NCI-H2227 (cell line): ENCODE data around the gene SH3TC1.

Experiments
- DNase-seq: peaks from one replicate; lab custom pipeline; 2025; ENCODE audit not compliant: unreplicated experiment; lab: John Stamatoyannopoulos, UW

The SH3TC1 gene

GRCh38 chr4:8228319-8229250 lies 29.5 kb downstream of the SH3TC1 start:
- no peak for DNase-seq

GRCh38 chr4:8229331-8229975 lies 30.4 kb downstream of the SH3TC1 start:
- no peak for DNase-seq

- DNase-seq, result no peak
These were observed 30.9 kb downstream of the SH3TC1 start for GRCh38 chr4:8230033-8230432.

- no peak for DNase-seq
These were observed 31.8 kb downstream of the SH3TC1 start for GRCh38 chr4:8230891-8231290.

GRCh38 chr4:8231551-8232049 lies 32.5 kb downstream of the SH3TC1 start:
- DNase-seq, result no peak

GRCh38 chr4:8232748-8233147 lies 33.7 kb downstream of the SH3TC1 start:
- DNase-seq, result no peak

GRCh38 chr4:8233672-8234484 lies 34.8 kb downstream of the SH3TC1 start:
- DNase-seq, result no peak

- no peak for DNase-seq
These were observed 35.6 kb downstream of the SH3TC1 start for GRCh38 chr4:8234715-8235114.

- DNase-seq, result no peak
These were observed 36.1 kb downstream of the SH3TC1 start for GRCh38 chr4:8235224-8235623.

- no peak for DNase-seq
These were observed 36.6 kb downstream of the SH3TC1 start for GRCh38 chr4:8235686-8236085.

GRCh38 chr4:8236106-8236919 lies 37.2 kb downstream of the SH3TC1 start:
- DNase-seq, result no peak

GRCh38 chr4:8236920-8237195 lies 37.8 kb downstream of the SH3TC1 start:
- no peak for DNase-seq

GRCh38 chr4:8237256-8237989 lies 38.3 kb downstream of the SH3TC1 start:
- DNase-seq, result no peak

- no peak for DNase-seq
These were observed 39.0 kb downstream of the SH3TC1 start for GRCh38 chr4:8238036-8238511.

- peak; percentile 26 for DNase-seq
These were observed 39.5 kb downstream of the SH3TC1 start for GRCh38 chr4:8238515-8239053.

GRCh38 chr4:8239226-8239625 lies 40.1 kb downstream of the SH3TC1 start:
- DNase-seq, result no peak

GRCh38 chr4:8239661-8240060 lies 40.6 kb downstream of the SH3TC1 start:
- no peak for DNase-seq

GRCh38 chr4:8240211-8241041 lies 41.3 kb downstream of the SH3TC1 start:
- no peak for DNase-seq
